Stimulated activated CD4-positive, alpha-beta T cell treated with anti-CD3 and anti-CD28 coated beads, Interleukin-1b, Interleukin-23, amount 100 ng/mL, for 4 hours (primary cell): Measurements from ENCODE around the gene PHACTR4.
"Not testable (repeated sequence)": the region's sequence is repeated elsewhere in the genome, so short reads cannot be mapped to it uniquely, and the experiment has no call there.

Experiments used
- DNase-seq, 2 donors: peaks; one replicate each; pipeline ENCODE4 v3.0.0-alpha.2; 2020; ENCODE audit warnings: low read depth in 2 of 2

Gene PHACTR4

GRCh38 chr1:28521502-28522164 is 152.1 kb downstream of the PHACTR4 start:
- DNase-seq, result no peak

- DNase-seq, result not testable (repeated sequence)
Measured at GRCh38 chr1:28522537-28522936, 153.0 kb downstream of the PHACTR4 start.

GRCh38 chr1:28525002-28525642 is 155.6 kb downstream of the PHACTR4 start:
- not testable (repeated sequence) for DNase-seq

GRCh38 chr1:28526886-28527285 is 157.3 kb downstream of the PHACTR4 start:
- no peak for DNase-seq

- no peak for DNase-seq
Measured at GRCh38 chr1:28530456-28530855, 160.9 kb downstream of the PHACTR4 start.

GRCh38 chr1:28534671-28535070 is 165.1 kb downstream of the PHACTR4 start:
- DNase-seq, result no peak

- DNase-seq, result no peak
Measured at GRCh38 chr1:28535180-28535579, 165.6 kb downstream of the PHACTR4 start.

- DNase-seq, result no peak
Measured at GRCh38 chr1:28537457-28538199, 168.1 kb downstream of the PHACTR4 start.

GRCh38 chr1:28538286-28538685 is 168.7 kb downstream of the PHACTR4 start:
- DNase-seq, result no peak

- no peak for DNase-seq
Measured at GRCh38 chr1:28540651-28541050, 171.1 kb downstream of the PHACTR4 start.

- DNase-seq, result not testable (repeated sequence)
Measured at GRCh38 chr1:28541414-28542015, 172.0 kb downstream of the PHACTR4 start.

GRCh38 chr1:28545246-28545628 is 175.7 kb downstream of the PHACTR4 start:
- DNase-seq, result no peak

GRCh38 chr1:28548318-28548717 is 178.8 kb downstream of the PHACTR4 start:
- DNase-seq, result no peak
